Parathyroid adenoma (tissue), 2 donors: ENCODE measurements around the gene DGCR2.

Experiments used
- H2AFZ ChIP-seq: fragments of 300-600 bp; sonication (generic); one replicate; pipeline ENCODE4 v1.7.0; 2017; ENCODE audit warnings: antibody characterized with exemption, mild to moderate bottlenecking
- H3K27ac ChIP-seq: fragments of 300-600 bp; sonication (generic); one replicate; pipeline ENCODE4 v1.7.0; 2017
- H3K27me3 ChIP-seq: fragments of 300-600 bp; sonication (generic); one replicate; pipeline ENCODE4 v1.7.0; 2017; ENCODE audit warnings: low read length; ENCODE audit not compliant: control insufficient read depth, insufficient read depth
- H3K36me3 ChIP-seq: fragments of 300-600 bp; sonication (generic); one replicate; pipeline ENCODE4 v1.7.0; 2017; ENCODE audit warnings: low read length; ENCODE audit not compliant: control insufficient read depth, insufficient read depth
- H3K4me1 ChIP-seq: fragments of 300-600 bp; sonication (generic); one replicate; pipeline ENCODE4 v1.7.0; 2017; ENCODE audit warnings: control low read depth
- H3K4me2 ChIP-seq: fragments of 300-600 bp; sonication (generic); one replicate; pipeline ENCODE4 v1.7.0; 2017; ENCODE audit warnings: low read length
- H3K4me3 ChIP-seq: fragments of 300-600 bp; sonication (generic); one replicate; pipeline ENCODE4 v1.7.0; 2017; ENCODE audit warnings: low read depth, low read length
- H3K79me2 ChIP-seq: fragments of 300-600 bp; sonication (generic); one replicate; pipeline ENCODE4 v1.7.0; 2017; ENCODE audit warnings: control low read depth
- H3K9ac ChIP-seq: fragments of 300-600 bp; sonication (generic); one replicate; pipeline ENCODE4 v1.7.0; 2017; ENCODE audit warnings: mild to moderate bottlenecking
- H3K9me3 ChIP-seq: fragments of 300-600 bp; sonication (generic); one replicate; pipeline ENCODE4 v1.7.0; 2017; ENCODE audit warnings: low read length; ENCODE audit not compliant: control insufficient read depth
- CTCF ChIP-seq: fragments of 300-600 bp; sonication (generic); IDR thresholded peaks from one replicate; pipeline ENCODE4 v1.7.0; 2017; ENCODE audit warnings: antibody characterized with exemption, mild to moderate bottlenecking
- donor health status: primary hyperparathyroidism.

Gene DGCR2

GRCh38 chr22:19062943-19063308, 59.3 kb downstream of the DGCR2 start:
- TF ChIP-seq CTCF = no peak
- Histone ChIP-seq H2AFZ (no peak overlapping the region), H3K4me1 (no peaks in the 10 kb centered on the region), H3K79me2 (no peaks in the 10 kb centered on the region), H3K4me2 (no peak overlapping the region), H3K36me3 (no peaks in the 10 kb centered on the region), H3K9ac (no peak overlapping the region), H3K27ac (no peak overlapping the region), H3K4me3 (no peak overlapping the region), H3K27me3 (no peaks in the 10 kb centered on the region), H3K9me3 (no peaks in the 10 kb centered on the region)

- Histone ChIP-seq H2AFZ (no peak overlapping the region), H3K79me2 (no peaks in the 10 kb centered on the region), H3K4me2 (no peak overlapping the region), H3K4me1 (no peaks in the 10 kb centered on the region), H3K27ac (no peak overlapping the region), H3K27me3 (no peaks in the 10 kb centered on the region), H3K9me3 (no peaks in the 10 kb centered on the region), H3K4me3 (no peak overlapping the region), H3K9ac (no peak overlapping the region), H3K36me3 (no peaks in the 10 kb centered on the region)
- TF ChIP-seq CTCF = no peak
Observed at GRCh38 chr22:19062139-19062942, 59.9 kb downstream of the DGCR2 start.

GRCh38 chr22:19061471-19062138, 60.6 kb downstream of the DGCR2 start:
- Histone ChIP-seq H3K27me3 (no peaks in the 10 kb centered on the region), H3K79me2 (no peaks in the 10 kb centered on the region), H3K4me1 (no peaks in the 10 kb centered on the region), H3K36me3 (no peaks in the 10 kb centered on the region), H3K9ac (no peak overlapping the region), H3K4me3 (no peak overlapping the region), H2AFZ (no peak overlapping the region), H3K9me3 (no peaks in the 10 kb centered on the region), H3K4me2 (no peak overlapping the region), H3K27ac (no peak overlapping the region)
- no peak for TF ChIP-seq CTCF

- no peak overlapping the region for H2AFZ ChIP-seq
- no peaks in the 10 kb centered on the region for H3K27me3 ChIP-seq
- no peaks in the 10 kb centered on the region for H3K9me3 ChIP-seq
- H3K9ac ChIP-seq = no peak overlapping the region
- H3K27ac ChIP-seq = no peak overlapping the region
- no peak overlapping the region for H3K4me2 ChIP-seq
- no peaks in the 10 kb centered on the region for H3K36me3 ChIP-seq
- TF ChIP-seq CTCF = no peak
- no peaks in the 10 kb centered on the region for H3K79me2 ChIP-seq
- H3K4me3 ChIP-seq = no peak overlapping the region
- H3K4me1 ChIP-seq = no peaks in the 10 kb centered on the region
Observed at GRCh38 chr22:19060356-19061009, 61.7 kb downstream of the DGCR2 start.
